8988T (cell line): ENCODE data around the gene PRRX2.
"Not testable (repeated sequence)": the region's sequence is repeated elsewhere in the genome, so short reads cannot be mapped to it uniquely, and the experiment has no call there.

ENCODE experiments used
- DNase-seq: peaks from one replicate; pipeline ENCODE4 v3.0.0; 2011

Gene PRRX2

GRCh38 chr9:129739432-129739831 is 74.0 kb downstream of the PRRX2 start:
- no peak for DNase-seq

DNA sequence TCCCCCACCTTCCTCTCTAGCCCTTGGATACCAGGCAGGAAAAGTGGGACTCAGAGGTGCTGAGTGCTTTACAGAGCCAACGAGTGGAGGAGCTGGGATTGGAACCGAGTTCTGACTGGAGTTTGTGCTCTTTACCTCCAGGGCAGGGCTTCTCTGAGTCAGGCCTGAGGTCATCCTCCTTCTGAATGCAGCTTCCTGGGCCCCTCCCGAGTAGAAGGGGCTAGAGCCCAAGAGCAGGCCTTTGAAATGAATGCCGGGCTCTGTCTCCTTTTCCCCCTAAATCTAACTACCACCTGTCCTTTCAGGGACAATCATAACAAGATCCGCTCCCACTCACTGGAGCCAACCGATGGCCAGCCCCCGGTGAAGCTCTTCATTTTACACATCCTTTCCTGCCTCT is 74.7 kb downstream of the PRRX2 start:
- no peak for DNase-seq

DNA sequence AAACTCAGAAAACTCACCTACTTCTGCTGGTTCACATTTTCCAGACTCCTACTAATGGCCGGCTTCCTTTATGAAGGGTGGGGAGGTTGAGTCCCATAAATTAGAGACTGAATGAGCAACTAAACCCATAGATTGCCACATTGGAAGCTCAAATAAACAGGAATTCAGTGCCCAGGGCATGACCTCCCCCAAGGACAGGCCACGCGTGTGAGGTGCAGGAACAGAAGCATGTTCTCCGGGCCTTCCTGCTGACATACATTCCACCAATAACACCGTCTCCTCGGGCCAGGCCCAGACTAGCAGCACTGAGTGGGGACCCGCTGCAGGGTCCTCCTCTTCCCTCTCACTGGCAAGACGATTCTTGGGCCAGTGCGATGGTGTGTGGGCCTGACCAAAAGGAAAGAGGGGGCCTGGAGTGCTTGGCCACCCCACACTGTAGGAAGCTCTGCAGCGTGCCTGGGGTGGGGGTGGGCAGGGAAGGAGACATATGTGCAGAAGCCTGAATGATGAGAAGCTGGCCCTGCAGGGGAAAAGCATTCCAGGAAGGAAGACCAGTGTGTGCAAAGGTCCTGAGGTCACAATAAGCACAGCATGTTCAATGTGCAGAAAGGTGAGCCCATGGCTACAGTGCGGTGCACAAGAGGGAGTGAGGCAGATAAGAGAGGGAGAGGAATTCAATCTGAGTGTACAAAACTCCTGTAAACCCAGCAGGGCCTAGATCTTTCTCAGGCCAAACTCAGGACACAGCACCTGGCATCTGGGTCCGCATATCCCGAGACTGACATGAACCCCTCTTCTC is 75.4 kb downstream of the PRRX2 start:
- DNase-seq: no peak

DNA sequence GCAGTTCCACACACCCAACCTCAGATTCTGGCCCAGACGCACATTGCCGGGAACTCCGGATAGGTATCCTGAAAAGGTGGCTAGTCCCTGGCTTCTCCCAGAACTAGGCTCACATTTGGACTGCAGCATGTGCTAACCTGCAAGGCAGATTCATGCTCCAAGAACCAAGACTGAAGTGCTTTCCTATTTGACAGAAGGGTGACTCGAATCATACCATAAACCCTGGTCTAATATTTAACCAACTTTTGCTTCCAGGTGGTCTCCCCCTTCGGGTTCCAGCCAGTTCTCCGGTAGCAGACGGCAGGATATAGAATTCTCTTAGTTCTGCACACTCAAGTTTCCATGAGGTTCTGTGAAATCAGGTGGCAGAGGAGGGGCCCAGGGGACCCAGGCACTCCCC is 79.8 kb downstream of the PRRX2 start:
- no peak for DNase-seq

DNA sequence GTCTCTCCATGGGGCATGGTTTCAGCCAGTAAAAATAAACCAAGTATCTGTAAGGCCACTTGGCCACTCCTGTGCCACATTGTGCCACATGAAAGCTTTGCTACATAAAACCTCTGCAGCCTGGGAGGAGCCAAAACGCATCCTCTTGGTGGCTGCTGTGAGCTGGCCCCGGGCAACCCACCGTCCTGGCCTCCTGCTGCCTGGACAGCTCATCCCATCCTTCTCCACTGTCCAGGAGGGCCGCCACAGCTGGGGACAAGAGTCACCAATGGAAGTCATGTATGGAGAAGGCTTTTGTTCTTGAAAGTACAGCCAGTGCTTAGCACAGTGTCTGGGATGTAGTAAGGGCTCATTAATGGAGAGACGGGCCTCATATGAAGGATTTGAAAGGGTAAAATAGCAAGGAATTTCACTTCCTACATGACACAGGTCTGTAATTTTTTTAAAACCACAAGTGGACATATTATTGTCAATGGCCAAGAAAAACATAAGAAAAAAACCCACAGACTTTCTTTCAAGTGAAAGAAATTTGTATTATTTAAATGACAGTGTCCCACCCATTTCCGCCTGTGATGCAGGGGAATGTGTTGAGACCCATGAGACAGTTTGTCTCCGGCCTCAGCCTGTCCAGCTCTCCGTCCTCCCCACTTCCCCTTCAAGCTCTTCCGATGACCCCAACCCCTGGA is 80.8 kb downstream of the PRRX2 start:
- no peak for DNase-seq

DNA sequence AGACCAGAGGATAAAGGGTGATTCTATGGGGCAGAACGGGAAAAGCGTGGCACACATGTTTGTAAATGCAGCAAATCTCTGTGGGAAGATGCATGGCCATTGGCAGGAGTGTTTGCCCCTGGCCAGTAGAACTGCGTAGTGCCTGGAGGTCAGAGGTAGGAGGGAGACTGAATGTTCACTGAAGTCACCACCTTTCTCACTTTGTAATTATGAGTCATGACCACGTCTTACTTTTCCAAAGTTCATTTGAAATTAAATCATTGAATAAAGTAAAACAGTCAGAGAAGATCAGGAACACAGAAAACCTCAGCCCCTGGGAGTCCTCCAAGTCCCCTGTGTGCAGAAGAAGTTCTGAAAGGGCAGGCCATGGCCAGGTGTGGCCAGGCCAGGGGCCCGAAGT is 82.8 kb downstream of the PRRX2 start:
- DNase-seq: no peak

DNA sequence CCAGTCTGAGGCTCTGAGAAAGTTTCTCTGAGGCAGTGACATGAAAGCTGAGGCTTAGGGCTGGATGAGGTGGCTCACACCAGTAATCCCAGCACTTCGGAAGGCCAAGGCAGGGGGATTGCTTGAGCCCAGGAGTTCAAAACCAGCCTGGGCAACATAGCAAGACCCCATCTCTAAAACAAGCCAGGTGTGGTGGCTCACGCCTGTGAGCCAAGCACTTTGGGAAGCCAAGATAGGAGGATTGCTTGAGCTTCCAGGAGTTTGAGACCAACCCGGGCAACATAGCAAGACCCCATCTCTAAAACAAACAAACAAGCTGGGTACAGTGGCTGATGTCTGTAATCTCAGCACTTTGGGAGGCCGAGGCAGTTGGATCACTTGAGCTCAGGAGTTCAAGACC is 83.6 kb downstream of the PRRX2 start:
- not testable (repeated sequence) for DNase-seq

- no peak for DNase-seq
Measured at GRCh38 chr9:129749575-129749974, 84.1 kb downstream of the PRRX2 start.

DNA sequence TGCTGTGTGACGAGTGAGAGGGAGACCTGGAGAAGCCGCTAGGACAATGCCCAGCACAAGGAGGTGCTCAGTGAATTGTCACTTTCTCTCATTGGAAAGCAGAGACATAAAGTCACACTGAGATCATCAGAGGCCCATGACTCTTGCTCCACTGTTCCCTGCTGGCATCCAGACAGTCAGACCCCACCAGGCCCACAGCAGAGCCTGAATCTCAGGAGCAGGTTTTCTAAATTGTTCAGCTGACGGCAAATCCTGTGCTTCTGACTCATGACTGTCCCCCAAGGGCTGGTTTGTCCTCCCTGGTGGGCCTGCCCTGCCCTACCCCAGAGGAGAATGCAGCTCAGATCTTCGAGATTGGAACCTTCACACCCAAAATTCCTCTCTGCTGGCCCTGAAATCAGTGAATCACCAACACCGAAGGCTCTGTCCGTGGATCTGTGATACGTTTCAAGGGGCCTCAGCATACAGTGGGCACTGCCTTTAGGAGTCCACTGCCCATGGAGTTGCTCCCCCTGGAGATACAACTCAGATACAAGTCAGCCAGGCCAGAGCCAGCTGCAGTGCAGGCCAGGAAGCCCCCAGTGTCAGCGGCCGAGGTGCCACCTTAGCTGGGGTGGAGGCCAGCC is 84.7 kb downstream of the PRRX2 start:
- no peak for DNase-seq

DNA sequence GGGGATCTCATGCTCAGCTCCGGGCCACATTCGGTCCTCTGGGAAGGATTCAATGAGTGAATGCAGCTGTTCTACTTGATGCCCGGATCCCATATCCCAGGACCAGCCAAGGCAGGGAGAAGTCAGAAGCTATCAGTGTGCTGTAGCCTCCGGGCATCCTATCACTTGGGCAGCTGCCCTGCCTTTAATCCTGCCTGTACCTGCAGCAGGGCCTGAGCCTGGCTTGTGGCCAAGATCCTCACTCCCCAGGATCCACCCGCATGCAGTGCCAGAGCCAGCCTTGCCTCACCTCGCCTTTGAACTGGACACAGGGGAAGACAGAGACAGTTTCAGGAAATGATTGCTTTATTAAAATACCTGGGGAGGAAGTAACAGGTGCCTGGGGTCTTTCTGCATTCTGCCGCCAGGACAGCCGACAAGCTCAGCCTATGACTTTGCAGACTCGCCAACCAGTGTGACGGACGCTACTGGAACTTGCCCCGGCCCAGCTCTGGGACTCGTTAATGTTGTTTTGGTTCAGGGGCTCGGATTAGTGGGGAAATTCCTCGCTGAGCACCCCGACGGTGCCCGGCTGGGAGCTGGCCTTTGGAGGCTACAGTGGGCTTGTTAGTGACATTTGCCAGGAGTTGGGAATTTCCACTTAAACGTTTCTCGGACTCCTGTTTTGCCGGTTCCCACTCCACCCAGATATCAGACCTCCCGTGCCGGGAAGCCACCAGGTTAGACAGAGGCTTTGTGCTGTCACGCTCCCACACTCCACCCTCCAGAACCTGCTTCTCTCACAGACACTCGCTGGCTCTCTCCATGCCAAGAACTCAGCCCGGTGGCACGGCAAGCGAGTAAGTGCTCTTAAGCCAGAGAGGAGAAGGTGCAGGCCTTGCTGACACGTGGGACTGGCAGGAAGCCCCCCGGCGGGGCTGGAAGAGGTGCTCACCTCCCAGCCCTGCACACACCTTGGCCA is 86.7 kb downstream of the PRRX2 start:
- no peak for DNase-seq

DNA sequence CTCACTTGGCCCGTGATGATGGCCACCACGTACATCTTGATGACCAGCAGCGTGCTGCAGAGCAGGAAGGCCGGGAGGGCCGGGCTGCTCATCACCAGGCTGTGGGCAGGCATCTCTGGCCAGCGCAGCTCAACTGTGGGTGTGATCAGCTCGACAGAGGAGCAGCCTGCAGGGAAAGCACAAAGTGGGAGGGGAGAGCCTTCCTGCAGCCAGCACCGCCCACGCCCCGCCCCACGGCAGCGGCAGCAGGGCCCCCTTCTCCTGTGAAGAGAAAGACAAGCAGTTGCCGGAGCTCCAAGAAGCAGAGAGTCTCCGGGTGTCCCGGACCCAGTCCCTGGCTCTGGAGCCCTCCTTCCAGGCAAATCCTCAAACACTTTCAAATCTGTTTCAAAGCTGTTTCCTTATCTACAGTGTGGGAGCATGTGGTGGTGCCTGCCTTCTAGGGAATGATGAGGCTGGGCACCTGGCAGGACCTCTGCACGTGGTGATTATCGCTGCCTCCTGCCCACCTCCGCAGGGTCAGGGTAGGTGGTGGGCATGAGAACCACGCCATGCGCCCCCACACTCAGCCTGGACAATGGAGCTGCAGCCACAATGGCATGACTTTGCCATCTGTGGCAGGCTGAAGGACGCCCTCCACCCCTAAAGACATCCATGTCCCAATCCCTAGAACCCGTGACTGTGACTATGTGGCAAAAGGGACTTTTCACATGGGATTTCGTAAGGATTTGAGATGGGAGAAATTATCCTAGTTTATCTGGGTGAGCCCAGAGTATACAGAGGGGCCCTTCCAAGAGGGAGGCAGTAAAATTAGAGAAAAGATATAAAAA is 87.7 kb downstream of the PRRX2 start, which contains the start of gene PTGES:
Gene PTGES (minus strand): TSS at position 143 of the 830 bp plus-strand sequence. CDS start 30 bp downstream, at position 113.
- peak; percentile 76 for DNase-seq

- DNase-seq: no peak
Measured at GRCh38 chr9:129755151-129755550, 89.7 kb downstream of the PRRX2 start.

DNA sequence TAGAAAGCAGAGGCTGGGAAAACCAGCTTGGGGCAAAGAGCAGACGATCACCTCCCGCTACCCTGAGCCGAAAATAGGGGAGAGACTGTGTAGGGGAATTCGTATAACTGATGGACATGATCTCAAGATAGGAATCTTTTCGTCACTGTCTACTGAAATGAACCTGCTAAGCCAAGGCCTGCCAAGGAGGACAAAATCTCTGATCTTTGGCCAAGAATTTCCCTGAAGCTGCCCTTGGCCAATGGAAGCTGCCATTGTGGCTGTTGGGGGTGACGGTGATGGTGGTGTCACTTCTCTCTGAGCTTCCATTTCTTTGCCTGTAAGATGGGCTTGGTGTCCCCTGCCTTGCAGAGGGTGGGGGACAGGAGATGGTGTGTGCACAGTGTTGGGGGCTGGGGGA is 90.7 kb downstream of the PRRX2 start:
- no peak for DNase-seq

DNA sequence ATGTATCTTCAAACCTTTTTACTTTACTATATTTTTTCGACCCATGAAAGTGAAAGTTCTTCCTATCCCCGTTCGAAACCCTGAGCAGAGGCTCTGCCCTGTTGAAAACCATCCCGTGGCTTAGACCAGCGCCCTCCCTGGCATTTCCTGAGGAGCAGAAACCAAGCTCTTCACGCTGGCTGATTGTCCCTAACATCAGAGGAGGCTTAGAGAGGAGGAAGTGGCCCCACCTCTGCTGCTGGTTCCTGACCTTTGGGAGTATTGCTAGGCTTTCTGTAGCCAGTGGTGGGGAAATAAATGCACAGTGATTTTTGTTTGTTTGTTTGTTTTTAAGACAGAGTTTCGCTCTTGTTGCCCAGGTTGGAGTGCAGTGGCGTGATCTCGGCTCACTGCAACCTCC is 91.6 kb downstream of the PRRX2 start:
- DNase-seq: no peak

- no peak for DNase-seq
Measured at GRCh38 chr9:129759319-129759718, 93.9 kb downstream of the PRRX2 start.

DNA sequence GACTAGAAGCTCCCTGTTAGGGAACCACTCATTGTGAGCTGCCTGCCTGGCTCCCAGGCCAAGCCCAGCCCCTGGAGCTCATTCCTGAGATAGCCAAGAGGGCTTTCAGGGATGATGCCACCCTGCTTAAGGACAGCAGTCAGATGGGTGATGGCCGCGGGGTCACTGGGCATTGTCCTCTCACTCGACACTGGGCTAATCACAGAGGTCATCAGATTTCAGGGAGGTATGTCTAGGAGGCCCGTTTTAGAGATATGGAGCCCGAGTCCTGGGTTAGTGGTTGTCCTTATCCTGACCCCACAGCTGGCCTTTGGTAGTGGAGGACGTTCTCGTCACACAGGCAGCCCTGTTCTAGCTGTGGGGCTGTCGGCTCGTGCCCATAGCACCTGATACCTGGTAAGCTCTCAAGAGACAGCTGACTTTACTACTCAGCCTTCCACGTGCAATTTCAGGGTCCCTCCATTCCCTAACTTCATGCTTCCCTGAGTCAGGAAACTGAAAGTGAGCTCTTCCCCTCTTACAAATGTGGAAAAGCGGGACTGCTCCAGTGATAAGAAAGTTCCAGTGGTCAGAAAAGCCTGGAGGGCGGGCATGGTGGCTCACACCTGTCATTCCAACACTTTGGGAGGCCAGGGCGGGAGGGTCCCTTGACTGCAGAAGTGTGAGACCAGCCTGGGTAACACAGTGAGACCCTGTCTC is 94.5 kb downstream of the PRRX2 start:
- no peak for DNase-seq

GRCh38 chr9:129760784-129761183 is 95.3 kb downstream of the PRRX2 start:
- not testable (repeated sequence) for DNase-seq

GRCh38 chr9:129761293-129761900 is 96.0 kb downstream of the PRRX2 start:
- DNase-seq: no peak

GRCh38 chr9:129761901-129762369 is 96.5 kb downstream of the PRRX2 start:
- DNase-seq: no peak

DNA sequence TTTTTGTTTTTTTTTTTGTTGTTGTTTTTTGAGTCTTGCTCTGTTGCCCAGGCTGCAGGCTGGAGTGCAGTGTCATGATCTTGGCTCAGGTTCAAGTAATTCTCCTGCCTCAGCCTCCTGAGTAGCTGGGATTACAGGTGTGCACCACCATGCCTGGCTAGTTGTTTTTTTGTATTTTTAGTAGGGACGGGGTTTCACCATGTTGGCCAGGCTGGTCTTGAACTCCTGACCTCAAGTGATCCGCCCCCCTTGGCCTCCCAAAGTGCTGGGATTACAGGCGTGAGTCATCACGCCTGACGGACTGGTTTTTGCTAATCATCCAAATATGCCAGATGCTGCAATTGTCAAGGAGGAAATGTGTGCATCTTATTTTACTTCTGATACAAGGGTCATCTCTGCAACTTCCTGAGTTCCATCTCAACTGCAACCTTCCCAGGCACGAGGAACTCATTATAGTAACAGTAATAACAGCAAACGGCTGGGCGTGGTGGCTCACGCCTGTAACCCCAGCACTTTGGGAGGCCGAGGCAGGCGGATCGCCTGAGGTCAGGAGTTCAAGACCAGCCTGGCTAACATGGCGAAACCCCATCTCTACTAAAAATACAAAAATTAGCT is 97.0 kb downstream of the PRRX2 start:
- DNase-seq: not testable (repeated sequence)
